GM21786 (cell line): ENCODE measurements around the gene MICAL3.

Experiments
- ATAC-seq: cut with Tn5 transposase; IDR thresholded peaks from one replicate; pipeline ENCODE4 v1.9.1; 2021; ENCODE audit not compliant: unreplicated experiment

Gene MICAL3

DNA sequence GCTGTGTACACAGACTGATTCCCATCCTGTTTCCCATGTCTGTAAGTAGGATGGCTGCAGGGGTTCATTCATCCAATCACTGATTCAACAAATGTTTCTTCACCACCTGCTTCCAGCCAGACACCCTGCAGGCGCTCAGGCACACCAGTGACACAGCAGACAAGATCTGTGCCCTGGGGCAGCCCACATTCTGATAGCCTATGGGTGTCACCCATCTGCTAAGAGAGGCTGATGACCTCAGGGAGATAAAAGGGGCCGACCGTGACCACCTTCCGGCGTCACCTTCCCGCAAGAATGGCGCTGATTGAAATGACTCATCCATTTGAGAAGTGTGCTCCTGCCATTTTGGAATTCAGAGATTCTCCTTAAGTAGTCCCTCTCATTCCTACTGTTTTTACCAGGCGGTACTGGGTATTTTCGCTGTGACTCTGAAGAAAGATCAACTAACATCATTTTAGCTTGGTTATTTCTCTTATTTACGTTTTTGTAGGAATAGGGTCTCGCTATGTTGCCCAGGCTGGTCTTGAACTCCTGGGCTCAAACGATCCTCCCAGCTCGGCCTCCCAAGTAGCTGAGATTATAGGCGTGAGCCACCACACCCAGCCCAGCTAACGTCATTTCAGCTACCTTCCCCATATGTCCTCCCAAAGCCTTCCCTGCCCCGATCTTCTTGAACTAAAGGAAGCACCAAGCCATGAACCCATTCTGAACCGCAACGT, 176.8 kb downstream of the MICAL3 start:
- ATAC-seq, result no peak

DNA sequence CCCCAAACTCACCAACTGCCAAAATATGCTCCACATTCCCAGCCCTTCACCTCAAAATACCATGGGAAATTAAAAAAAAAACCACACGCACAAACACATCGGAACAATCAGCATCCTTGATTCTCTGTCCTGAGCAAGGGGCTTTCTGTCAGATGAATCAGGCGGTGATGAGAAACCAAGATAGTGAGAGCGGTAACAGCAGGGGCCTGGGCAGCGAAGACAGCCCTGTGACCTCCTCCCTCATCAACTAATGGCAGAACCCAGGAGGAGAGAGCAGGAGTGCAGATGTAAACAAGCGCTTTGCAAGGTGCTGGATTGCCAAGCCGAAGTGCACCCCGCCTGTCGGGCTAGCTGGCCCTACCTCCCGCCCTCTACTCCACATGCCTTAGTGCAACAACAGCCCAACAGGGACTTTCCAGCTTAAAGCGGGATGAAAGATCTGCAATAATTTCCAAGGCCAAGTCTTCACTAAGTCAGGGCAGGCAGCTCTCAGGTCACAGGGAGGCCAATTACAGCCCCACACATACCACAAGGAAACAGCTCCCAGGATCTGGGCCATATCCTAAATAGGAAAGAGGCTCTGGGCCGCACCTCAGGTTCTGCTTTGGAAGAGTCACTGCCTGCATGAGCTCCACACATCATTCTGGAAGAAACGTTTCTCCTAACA, 177.9 kb downstream of the MICAL3 start:
- ATAC-seq, result no peak

DNA sequence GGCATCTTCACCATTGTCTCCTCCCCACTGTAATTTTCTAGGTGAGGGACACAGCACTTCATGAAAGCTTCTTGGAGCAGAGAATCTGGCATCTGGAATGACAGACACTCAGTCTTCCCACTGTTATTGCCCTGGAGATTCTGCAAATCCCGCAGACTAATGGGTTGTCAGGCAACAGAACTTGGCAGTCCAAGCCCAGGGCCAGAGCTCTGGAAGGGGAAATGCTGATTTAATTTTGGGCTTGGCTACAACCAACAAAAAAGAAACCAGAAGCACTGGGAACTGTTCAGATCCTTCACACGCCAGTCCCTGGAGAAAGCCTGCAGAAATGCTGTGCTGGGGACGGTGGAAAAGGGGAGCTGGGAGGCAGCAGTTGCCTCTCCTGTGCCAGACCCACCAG, 178.6 kb downstream of the MICAL3 start:
- ATAC-seq, result no peak

DNA sequence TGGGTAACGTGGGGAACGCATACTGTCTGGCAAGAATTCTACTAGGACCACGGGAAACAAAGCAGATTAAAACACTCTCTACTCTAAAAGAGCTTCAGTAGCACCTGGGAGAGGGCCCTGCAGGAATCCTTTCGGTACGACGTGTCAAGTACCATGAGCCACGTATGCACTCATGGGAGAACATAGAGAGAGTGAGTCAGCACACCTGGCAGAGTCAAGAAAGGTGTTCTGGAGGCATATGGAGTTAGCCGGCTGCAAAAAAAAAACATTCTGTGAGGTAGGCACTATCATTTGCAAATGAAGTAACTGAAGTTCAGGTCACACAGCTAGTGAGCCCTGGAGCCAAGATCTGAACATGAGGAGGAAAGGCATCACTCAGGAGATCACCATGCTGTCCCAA, 179.0 kb downstream of the MICAL3 start:
- no peak for ATAC-seq

DNA sequence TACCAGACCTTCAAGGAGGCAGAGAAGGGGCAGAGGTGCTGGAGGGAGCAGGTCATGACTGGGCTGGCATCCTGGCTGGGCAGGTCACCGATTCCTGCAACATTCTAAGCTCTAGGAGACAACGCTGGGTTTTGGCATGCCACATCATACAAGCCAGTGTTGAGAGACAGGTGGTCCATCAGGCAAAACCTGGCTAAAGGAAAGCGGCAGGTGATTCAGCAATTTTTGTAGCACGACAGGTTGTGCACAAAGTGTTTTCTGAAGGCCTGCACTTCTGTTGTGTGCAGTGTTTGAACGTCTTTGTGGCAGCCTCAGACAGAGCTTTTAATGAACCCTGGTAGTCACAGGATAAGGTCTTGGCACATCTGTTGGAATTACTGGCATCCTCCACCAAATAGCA, 180.2 kb downstream of the MICAL3 start:
- ATAC-seq, result no peak

DNA sequence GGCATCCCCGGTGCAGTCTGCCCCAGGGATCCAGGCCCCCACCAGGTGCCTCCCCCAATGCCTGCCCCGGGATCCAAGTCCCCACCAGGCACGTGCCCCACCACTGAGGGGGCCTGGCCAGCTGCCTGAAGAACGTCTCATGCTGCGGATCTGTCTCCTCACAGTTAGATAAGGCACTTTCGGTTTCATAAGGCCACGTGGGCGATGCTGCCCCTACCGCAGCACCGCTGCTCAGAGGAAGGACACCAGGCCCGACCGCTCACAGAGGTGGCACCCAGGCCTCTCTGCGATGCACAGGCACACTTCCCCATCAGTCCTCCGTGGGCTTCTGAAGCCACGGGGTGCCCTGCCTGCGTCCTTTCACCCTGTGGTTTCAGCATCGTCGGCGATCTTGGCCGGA, 182.0 kb downstream of the MICAL3 start:
- ATAC-seq, result no peak

DNA sequence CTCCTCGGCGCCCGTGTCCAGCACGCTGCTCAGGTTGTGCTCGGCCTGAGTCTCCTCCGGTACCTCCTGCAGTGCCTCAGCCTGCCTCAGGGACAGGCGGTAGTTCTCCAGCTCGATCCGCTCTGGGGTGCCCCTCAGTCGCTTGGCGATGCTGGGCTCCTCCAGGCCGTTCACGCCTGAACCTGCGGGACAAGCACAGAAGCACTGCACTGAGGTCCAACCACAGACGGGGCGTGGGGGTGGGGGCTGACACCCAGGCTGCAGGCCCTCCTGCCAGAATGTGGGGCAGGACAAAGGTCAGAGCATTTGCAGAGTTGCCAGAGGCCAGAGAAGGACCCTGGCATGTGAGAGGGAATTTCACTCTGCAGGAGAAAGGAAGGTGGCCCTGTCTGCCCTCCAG, 182.5 kb downstream of the MICAL3 start:
- ATAC-seq, result no peak

DNA sequence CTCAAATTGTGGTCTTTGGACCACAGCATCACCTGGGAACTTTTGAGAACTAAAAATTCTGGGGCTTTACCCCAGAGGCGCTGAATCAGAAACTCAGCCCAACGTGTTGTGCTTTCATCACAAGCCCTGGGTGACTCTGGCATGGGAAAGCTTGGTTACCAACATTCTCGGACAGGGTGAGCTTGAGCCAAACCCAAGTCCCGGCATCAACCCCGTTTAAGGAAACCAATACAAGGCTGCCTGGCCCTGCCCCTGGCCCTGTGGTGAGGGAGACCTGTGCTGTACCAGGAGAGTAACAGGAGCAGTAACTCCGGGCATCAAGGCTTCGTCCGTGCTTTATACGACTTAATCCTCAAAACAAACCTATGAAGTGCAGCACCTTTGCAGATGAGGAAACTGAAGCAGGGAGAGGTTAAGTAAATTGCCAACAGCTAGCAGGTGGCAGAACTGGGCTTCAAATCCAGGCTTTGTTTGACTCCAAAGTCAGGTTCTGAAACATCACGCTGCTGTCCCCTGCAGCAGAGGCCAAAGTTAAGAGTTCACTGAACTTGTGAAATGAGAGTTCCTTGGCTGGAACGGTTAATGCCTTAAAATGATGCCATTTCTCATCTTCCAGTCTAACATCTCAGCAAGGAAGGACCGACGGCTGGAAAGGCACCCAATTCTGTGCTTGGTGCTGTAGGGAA, 186.0 kb downstream of the MICAL3 start:
- no peak for ATAC-seq

DNA sequence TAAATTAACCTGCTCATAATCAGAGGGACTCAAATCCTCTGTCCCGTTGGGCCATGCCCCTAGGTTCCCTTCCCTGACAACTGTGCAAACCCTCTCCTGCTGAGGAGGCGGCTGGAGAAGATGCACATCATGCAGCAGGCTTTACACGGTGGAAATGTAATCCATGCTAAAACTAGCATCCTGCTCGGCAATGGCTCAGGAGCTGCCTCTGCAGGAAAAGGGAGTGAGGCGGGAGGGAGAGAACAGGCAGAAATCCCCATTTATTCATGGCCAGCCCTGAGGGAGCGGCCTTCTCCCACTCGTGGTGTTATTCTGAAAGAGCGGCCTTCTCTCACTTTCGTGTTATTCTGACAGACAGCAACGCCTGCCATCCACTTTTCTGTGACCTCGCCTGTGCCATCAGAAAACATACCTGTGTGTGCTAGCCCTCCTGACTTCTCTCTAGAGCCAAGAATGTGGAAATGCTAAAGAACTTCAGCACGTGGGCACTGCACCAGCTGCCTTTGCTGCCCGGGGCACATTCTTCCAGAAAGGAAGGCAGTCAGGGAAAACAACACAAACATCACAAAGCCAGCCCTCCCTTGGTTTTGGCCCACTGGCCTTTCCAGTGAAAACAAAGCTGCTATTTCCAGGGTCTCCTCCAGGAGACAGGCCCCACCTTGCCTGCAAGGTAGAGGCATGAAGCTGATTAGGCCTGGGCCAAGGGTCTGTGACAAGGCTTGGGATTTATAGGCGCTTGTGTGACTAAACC, 187.2 kb downstream of the MICAL3 start:
- no peak for ATAC-seq

DNA sequence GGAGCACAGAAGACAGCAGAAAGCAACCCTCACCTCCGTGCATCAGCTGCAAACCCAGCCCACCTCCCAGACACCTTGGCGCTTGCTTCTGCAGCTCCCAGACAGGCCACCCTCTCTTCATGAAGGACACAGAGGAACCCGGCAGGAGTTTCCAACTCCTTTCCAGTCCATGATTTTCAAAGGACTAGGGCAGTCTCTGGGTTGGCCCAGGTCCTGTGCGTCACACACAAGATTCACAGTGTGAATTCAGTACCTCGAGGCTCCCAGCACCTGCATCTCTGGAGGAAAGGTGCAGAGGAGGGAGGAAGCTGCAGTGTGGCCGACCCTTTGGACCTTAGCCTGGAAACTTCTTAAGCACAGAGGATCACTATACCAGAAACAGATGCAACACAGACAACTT, 189.1 kb downstream of the MICAL3 start:
- no peak for ATAC-seq

DNA sequence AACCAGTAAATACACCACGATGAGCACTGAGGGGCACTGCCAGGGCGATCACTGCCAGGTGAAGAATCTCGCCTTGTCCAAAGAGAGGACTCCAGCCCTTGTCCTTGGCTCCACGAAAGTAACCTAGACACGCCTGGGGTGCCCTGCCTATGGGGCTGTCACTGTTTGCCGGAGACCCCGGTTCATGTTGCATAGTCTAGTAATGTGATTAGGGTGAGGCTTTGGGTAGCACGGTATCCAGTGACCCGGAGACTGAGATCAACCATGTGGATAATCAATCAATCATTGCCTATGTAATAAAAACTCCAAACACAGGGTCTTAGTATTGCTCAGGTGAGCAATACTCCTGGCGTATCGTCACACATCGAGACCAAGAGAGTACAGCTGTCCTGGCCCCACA, 190.9 kb downstream of the MICAL3 start:
- no peak for ATAC-seq

DNA sequence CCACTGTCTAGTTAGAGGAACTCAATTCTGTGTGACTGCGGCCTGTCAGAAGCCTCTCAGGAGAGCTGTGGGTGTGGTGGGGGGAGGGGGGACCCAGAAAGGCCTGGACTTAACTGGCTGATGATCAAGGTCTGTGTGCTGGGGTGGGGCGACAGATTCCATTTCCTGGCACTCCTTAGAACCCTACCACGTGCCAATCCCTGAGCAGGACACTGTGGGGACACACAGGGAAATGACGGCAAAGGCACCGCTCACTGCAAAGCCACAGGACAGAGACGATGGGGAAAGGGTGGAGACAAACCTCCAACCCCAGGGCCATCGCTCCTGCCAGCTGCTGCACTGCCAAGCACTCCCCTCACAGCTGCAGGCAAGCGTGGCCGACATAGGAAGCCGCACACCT, 191.7 kb downstream of the MICAL3 start:
- no peak for ATAC-seq

DNA sequence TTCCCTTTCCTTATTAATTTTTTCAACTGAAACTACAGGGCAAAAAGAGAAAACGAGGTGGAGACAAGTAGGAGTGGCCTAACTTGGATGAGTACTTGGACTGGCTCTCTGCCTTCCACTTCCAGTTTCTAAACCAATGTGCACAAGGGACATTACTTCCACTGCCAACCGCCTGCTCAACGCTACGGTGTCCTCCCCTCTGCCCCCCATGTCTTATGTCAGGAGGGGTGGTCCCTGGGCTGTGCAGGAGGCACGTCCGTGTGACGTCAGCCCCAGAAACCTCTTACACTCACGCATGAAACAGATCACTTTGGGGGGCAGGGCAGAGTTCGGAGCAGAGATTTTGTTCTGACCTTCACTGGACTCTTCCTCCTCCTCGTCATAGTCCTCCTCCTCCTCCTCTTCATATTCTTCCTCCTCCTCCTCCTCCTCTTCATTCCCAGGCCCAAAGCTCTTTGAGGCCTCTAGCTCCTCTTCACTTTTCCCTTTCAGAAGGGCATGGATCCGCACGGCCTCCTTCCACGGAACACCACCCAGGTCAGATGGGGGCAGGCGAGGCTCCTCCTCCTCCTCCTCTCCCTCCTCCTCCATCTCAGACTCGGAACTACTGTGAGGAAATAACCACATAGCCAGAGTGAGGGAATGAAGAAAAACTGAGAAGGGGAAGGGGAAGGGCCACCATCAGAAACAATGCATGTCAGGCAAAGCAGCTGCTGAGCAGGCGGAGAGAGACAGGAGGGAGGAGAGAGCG, 192.7 kb downstream of the MICAL3 start:
- no peak for ATAC-seq

DNA sequence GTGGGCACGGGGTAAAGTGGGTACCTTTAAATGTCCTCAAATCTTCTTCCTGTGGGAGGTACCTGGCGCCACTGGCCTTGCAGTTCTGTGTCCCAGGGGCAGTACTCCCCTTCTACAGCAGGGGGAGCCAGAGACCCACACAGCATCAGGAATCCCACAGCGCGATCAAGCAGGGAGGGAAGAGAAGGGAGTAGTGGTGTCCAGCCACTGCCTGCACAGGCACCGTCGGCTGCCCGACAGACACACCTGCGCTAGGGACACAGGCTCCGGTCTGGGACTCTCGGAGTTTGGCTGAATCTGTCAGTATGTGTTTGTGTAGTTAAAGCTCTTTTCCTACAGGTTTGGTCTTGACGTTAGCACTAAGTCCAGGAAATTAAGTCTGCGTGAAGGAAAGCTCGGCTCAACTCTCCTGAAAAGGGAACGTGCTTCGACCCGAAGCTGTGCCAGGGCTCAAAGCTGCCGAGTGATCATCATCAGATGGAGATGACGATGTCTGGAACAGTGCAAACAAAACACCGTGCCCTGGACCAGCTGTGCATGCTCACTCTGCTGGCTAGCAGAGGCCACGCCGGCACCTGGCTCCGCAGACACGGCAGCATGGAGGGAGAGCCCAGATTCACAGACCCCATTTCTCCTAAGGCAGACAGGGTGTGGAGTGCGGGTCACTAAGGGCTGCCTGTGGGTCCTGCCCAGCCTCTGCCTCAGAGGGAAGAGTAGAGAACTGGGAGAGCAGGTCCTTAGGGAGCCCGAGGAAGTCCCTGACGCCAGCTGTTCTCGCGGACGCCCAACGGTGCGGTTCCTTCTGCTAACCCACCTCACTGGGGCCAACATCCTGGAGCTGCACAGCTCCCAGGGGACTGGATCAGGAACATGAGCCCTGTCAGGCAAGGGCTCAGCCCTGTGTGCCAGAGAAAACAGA, 194.1 kb downstream of the MICAL3 start:
- ATAC-seq, result no peak

DNA sequence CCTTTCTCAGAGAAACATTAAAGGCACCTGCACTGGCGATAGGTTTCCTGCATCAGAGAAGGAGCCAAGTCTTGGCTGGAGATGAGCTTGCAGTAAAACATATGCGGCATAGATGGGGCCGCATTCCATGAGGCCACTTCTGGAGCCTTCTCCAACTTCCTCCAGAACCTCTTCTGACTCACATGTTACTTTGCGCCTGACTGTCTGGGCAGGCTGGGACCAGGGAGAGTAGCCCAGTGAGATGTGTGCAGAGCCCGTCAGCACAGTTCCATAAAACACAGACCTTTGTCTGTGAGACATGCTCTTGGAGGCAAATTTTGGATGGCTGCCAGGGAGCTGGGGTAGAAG, 194.7 kb downstream of the MICAL3 start:
- ATAC-seq, result no peak

DNA sequence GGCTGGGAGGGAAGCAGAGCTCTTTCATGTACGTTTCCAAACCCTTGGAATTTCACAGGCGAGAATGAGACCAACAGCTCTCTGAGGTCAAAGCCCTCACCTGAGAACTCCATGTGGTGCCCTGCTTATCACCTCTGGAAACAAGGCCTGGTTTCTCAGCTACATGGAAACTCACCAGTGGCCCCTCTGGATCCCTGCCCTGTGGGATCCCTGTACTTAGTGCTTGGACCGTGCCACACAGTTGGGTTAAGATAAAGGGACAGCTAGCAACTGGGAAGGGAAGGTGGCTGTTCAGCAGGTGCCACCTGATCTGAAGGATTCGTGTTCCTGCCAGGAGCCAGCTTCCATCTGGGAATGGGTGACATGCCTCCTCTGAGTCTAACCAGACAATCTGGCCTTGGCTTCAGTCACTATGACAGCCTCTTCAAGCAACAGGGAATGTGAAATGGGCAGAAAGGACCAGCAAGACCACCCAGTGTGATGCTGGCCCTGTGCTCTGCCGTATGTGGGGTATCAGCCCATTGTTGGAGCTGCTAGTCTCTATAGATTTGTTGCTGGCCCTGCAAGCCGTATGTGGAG, 195.8 kb downstream of the MICAL3 start:
- no peak for ATAC-seq

DNA sequence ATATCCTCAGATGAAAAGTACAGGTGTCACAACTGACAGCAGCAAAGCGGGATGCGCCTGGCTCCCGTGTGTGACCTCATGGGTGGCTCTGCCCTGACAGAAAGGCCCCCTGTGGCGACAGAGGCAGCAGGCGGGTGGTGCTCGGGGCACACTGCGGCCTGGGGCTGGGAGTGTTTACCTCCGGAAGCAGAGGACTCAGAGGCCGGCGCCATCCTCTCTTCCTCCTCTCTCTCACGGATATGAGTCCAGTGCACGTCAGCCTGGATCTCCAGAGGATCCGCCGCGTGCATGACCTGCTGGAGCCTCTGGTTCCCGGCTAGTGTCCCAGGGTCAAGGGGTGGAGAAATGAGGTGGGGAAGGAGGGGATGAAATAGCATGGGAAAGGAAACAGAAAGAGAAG, 196.9 kb downstream of the MICAL3 start:
- ATAC-seq, result no peak

DNA sequence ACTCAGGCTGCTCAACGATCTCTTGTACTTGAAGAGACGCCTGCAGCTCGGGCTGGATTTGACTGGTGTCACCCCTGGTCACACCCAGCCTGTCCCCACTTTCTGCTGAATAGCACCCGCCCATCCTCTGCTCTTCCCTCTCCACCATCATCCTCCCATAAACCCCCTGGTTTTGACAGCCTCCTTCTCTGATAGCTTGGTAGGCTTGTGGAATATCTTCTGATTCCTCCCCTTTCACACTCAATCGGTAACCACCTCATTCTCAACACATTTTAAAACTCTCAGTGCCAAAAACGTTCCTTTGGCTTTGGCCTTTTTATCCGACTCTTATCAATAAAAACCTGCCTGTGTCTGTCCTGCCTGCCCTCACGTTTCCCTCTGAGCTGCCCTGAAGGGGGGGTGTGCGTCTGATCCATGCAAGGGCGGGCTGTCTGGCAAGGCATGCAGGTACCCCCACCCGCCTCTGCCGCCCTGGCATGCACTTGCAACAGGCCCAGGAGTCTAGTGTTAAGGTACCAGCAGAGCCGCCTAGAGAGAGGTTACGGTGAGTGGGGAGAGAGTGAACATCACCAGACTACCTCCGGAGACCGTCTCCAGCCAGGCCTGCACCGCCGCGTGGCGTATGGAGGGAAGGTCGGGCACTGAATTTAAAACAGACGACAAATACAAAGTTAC, 198.3 kb downstream of the MICAL3 start:
- no peak for ATAC-seq

DNA sequence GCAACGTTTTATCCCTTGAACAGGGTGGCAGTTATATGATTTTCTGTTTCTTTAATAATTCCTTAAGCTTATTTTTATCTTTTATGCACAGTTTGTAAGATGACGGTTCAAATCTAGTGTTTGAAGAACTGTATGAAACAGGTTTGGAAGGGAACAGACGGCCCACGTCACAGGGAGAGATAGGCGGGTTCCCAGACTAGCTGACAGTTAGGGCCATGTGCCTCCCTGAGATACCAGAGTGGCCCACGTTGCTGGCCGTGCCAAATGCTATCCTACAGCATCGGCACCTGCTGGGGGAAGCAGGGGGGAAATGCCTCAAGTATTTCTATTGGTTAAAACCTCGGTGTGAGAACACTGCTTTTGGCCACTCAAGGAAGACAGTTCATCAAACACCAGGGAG, 199.9 kb downstream of the MICAL3 start:
- no peak for ATAC-seq
